ENCODE results near the gene TMEM256.

DNA sequence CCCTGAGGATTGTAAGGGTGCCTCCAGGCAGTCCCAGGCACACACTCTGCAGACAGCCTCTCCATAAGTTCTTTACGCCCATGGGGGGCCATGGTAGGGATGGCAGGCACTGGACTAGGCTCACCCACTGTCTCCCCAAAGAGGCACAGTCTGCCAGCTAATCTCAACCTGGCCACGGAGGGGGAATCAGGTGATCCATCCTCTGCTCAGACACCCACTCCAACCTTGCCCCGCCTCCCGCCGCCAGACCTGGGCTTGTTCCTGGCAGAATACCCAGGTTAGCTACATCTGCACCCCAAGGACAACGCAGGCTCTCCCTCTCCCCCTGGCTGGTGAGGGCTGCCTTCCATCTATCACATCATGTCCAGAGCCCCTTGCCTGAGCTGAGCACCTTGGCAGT is 5.0 kb upstream of the TMEM256 start:
- TF ChIP-seq, protein P1, sequence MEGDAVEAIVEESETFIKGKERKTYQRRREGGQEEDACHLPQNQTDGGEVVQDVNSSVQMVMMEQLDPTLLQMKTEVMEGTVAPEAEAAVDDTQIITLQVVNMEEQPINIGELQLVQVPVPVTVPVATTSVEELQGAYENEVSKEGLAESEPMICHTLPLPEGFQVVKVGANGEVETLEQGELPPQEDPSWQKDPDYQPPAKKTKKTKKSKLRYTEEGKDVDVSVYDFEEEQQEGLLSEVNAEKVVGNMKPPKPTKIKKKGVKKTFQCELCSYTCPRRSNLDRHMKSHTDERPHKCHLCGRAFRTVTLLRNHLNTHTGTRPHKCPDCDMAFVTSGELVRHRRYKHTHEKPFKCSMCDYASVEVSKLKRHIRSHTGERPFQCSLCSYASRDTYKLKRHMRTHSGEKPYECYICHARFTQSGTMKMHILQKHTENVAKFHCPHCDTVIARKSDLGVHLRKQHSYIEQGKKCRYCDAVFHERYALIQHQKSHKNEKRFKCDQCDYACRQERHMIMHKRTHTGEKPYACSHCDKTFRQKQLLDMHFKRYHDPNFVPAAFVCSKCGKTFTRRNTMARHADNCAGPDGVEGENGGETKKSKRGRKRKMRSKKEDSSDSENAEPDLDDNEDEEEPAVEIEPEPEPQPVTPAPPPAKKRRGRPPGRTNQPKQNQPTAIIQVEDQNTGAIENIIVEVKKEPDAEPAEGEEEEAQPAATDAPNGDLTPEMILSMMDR (conservative IDR thresholded peaks at IDR 0.05): no peak
- no peak for TF ChIP-seq EZH2 (IDR thresholded peaks at IDR 0.05; ENCODE audit: low read depth)
